Stimulated activated CD8-positive, alpha-beta memory T cell treated with anti-CD3 and anti-CD28 coated beads, Interleukin-15, amount 100 ng/mL, for 1 hour (primary cell): Measurements from ENCODE around the gene TANC2.

Experiments
- DNase-seq: peaks from one replicate; pipeline ENCODE4 v3.0.0-alpha.2; 2020; ENCODE audit warnings: low read depth

TANC2 gene

DNA sequence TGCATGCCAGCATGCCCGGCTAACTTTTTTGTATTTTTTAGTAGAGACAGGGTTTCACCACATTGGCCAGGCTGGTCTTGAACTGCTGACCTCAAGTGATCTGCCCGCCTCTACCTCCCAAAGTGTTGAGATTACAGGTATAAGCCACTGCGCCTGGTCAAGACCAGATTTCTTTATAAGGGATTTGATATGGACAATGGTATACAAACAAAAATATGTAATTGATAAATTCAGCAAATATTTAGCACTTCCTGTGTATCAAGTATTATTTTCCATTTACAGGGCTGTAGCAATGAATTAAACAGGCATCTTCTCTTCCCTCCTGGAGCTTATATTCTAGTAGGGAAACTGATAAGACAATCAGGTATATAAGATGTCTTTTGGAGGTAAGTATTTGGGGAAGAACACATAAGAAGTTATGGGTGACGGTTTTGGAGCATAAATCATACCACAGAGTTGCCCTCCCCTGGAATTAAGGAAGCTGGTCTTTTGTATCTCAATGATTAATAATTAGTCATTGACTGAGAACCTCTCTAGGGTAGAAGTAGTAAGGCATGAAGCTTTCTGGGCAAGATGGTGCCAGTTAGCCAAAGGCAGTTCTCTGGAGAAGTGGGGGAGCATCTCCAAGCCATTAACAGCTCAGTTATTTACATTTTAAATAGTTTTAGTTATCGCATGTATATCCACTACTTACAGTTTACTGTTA is 35.8 kb downstream of the TANC2 start:
- no peak for DNase-seq

DNA sequence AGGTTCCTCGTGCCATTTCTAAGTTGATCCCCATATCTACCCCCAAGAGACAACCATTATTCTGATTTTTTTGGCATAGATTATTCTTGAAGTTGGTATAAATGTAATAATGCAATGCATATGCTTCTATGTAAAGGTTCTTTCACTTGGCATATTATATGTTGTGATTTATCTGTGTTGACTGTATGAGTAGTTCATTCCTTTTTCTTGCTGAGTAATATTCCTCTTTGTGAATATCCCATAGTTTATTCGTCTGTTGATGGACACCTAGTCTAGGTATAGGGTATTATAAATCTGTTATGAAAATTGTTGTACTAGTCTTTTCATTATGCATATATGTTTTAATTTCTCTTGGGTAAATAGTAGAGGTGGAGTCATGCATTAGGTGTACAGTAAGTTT is 36.6 kb downstream of the TANC2 start:
- no peak for DNase-seq

DNA sequence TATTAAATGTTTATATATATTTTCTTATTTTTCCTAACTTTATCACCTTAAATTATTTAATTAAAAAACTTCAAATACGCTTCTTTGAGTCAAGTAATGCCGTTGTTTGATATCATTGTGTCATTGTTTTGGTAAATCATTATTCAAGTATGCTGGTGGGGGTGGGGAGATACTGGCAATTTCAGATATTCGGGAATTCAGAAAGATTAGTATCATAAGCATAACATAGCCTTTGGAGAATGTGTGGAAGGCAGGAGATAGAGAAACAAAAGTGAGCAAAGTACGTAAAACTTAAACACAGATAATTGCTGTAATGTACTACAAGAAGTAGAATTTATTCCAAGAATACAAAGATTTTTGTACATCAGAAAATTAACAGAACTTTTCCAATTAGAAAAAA is 49.8 kb downstream of the TANC2 start:
- DNase-seq = no peak
